Smooth muscle cell (in vitro differentiated cells): ENCODE results near the gene VPS39. TPM values are rescaled to one million over a fixed set of nuclear protein-coding genes. Genes with fewer than 3 reads are reported as not detected.

ENCODE experiments used
- DNase-seq: peaks from one replicate; lab custom pipeline; 2025; ENCODE audit not compliant: unreplicated experiment; lab: John Stamatoyannopoulos, UW
- H2AFZ ChIP-seq: fragments of 200-600 bp; sonication (generic); 2 replicates; pipeline ENCODE4 v1.6.0; 2016; ENCODE audit warnings: antibody characterized with exemption, low read depth, mild to moderate bottlenecking
- H3F3A ChIP-seq: fragments of 200-600 bp; sonication (generic); 2 replicates; pipeline ENCODE4 v1.6.0; 2017; ENCODE audit warnings: antibody characterized with exemption, low read depth
- H3K27ac ChIP-seq: fragments of 200-600 bp; sonication (generic); 2 replicates; pipeline ENCODE4 v1.5.1; 2016; ENCODE audit warnings: low read depth, mild to moderate bottlenecking
- H3K27me3 ChIP-seq: fragments of 200-600 bp; sonication (generic); 2 replicates; pipeline ENCODE4 v1.6.1; 2016; ENCODE audit warnings: low read depth, mild to moderate bottlenecking
- H3K36me3 ChIP-seq: fragments of 200-600 bp; sonication (generic); 2 replicates; pipeline ENCODE4 v1.5.1; 2016; ENCODE audit warnings: low read depth
- H3K4me1 ChIP-seq: fragments of 200-600 bp; sonication (generic); 2 replicates; pipeline ENCODE4 v1.5.1; 2016; ENCODE audit warnings: low read depth
- H3K4me2 ChIP-seq: fragments of 200-600 bp; sonication (generic); 2 replicates; pipeline ENCODE4 v1.6.0; 2016; ENCODE audit warnings: mild to moderate bottlenecking
- H3K4me3 ChIP-seq: fragments of 200-600 bp; sonication (generic); 2 replicates; pipeline ENCODE4 v1.5.1; 2016; ENCODE audit warnings: mild to moderate bottlenecking
- H3K79me2 ChIP-seq: fragments of 200-600 bp; sonication (generic); 2 replicates; pipeline ENCODE4 v1.6.0; 2016; ENCODE audit warnings: low read depth, mild to moderate bottlenecking
- H3K9ac ChIP-seq: fragments of 200-600 bp; sonication (generic); 2 replicates; pipeline ENCODE4 v1.6.0; 2016; ENCODE audit warnings: low read depth
- H3K9me3 ChIP-seq: fragments of 200-600 bp; sonication (generic); replicated peaks from 2 replicates; pipeline ENCODE4 v1.5.1; 2016; ENCODE audit warnings: low read depth
- H4K20me1 ChIP-seq: fragments of 200-600 bp; sonication (generic); 2 replicates; pipeline ENCODE4 v1.6.0; 2016; ENCODE audit warnings: low read depth
- WGBS: methylation state at CpG from one replicate; pipeline ENCODE4 v1.1.7; 2016; ENCODE audit warnings: low lambda C conversion rate; 5-methylcytosine and 5-hydroxymethylcytosine counted together
- polyA plus RNA-seq: library from polyadenylated mRNA; unstranded; fragments of >200 nt; fragmentation: Nextera tagmentation; extraction: Ambion mirVana; gene quantifications from 2 replicates; pipeline ENCODE4 v1.2.1, GENCODE V29; 2016
- total RNA-seq: library from RNA; depleted of rRNA; stranded (reverse); fragments of >200 nt; gene quantifications from 2 replicates; pipeline ENCODE4 v1.2.3, GENCODE V29; 2014
- TF ChIP-seq, protein P1 (sequence below): fragments of 200-600 bp; sonication (generic); IDR thresholded peaks from 2 replicates; pipeline ENCODE4 v1.5.1; 2017; ENCODE audit warnings: borderline replicate concordance, mild to moderate bottlenecking, antibody characterized with exemption; ENCODE audit not compliant: insufficient read depth, poor library complexity, severe bottlenecking

The VPS39 gene
- total and polyA plus RNA-seq, 2 experiments from 2014 or later = 35.0 to 41.2 TPM

DNA sequence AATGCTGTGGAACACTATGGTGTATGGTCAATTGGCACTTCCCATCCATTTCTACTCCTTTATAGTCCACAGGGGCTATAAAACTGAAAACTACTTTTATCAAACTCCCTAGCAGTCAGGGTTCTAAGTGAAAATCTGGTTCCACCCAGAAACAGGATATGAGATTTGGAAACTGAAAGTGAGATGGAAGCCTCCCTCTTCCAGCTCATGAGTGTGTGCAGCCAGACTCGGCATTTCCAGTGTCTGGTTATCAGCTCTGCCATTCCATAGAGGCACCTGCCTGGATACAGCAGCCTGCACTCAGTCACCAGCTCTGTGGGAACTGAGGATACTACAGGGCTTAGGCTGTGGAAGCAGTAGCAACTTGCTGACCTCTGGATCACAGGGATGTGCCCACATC lies 37.0 kb downstream of the VPS39 start:
- Histone ChIP-seq H3K4me2 (no peak overlapping the region), H3K27me3 (no peaks in the 10 kb centered on the region), H3K36me3 (peaks cover 22% of the 10 kb centered on the region), H3F3A (no peaks in the 10 kb centered on the region), H4K20me1 (no peaks in the 10 kb centered on the region), H3K4me3 (no peak overlapping the region), H3K4me1 (no peaks in the 10 kb centered on the region), H3K79me2 (no peaks in the 10 kb centered on the region), H2AFZ (no peak overlapping the region), H3K9me3 (no peaks in the 10 kb centered on the region), H3K9ac (no peak overlapping the region), H3K27ac (no peak overlapping the region)
- TF ChIP-seq, protein P1, sequence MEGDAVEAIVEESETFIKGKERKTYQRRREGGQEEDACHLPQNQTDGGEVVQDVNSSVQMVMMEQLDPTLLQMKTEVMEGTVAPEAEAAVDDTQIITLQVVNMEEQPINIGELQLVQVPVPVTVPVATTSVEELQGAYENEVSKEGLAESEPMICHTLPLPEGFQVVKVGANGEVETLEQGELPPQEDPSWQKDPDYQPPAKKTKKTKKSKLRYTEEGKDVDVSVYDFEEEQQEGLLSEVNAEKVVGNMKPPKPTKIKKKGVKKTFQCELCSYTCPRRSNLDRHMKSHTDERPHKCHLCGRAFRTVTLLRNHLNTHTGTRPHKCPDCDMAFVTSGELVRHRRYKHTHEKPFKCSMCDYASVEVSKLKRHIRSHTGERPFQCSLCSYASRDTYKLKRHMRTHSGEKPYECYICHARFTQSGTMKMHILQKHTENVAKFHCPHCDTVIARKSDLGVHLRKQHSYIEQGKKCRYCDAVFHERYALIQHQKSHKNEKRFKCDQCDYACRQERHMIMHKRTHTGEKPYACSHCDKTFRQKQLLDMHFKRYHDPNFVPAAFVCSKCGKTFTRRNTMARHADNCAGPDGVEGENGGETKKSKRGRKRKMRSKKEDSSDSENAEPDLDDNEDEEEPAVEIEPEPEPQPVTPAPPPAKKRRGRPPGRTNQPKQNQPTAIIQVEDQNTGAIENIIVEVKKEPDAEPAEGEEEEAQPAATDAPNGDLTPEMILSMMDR = no peak
- DNase-seq = no peak
- 95% methylated on average over 1 of the region's 1 CpG for WGBS

DNA sequence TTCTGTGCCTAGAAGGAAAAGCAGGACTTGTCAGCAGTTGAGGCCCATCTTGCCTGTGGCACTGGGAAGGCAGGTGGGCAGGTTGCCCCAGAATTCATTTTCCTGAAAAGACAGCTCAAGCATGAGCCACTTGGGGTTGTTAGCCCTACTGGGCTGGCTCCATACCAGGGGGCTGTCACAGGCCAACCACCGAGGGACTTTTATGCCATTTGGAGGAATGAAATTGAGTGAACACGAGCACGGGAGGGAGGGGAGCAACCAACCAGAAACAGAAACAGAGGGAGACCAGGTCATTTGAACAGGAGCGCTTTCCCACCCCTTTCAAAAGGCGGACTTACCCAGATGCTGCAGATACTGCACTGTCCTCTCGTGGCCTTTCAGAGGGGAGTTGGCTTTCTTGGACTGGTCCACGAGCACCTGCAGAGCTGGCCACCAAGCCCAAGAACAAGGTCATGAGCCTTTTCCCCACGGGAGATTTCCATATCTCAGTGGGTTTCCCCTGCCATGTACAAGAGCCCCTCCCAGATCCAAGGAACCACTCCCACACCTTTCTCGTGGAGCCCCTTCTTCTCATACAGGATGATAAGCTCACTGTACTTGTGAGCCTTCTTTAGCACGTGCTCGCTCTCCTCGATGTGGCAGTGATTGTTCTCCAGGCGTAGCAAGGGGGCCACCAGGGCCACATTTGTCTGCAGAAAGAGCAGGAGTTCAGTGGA lies 41.7 kb downstream of the VPS39 start:
- H3K9me3 ChIP-seq = no peaks in the 10 kb centered on the region
- H3K27ac ChIP-seq = no peak overlapping the region
- no peaks in the 10 kb centered on the region for H3K4me1 ChIP-seq
- WGBS = 96% methylated on average over 13 of the region's 13 CpGs
- H4K20me1 ChIP-seq = no peaks in the 10 kb centered on the region
- no peak overlapping the region for H2AFZ ChIP-seq
- no peak overlapping the region for H3K4me2 ChIP-seq
- no peak overlapping the region for H3K9ac ChIP-seq
- peaks cover 20% of the 10 kb centered on the region for H3K36me3 ChIP-seq
- no peaks in the 10 kb centered on the region for H3K79me2 ChIP-seq
- H3F3A ChIP-seq = no peaks in the 10 kb centered on the region
- no peak overlapping the region for H3K4me3 ChIP-seq
- TF ChIP-seq, protein P1 = no peak
- no peaks in the 10 kb centered on the region for H3K27me3 ChIP-seq
- DNase-seq = no peak

DNA sequence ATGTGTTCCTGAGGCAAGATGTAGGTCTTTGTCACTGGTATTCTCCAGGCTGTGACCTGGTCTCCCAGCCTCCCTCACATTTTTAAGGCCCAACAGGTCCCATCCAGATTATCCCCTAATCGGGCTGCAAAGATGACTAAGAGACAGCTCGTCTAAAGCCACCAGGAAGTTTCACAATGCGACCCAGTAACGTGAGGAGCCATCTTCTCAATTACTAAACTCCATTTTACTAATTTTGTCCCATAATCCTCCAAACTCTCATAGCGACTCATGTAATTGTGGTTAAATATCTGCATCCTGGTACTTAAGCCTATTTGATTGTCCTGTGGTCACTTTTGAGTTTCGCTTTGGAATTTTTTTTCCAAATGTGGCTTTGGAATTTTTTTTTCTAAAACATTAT lies 43.0 kb downstream of the VPS39 start:
- Histone ChIP-seq H3K27ac (no peak overlapping the region), H3K36me3 (peaks cover 18% of the 10 kb centered on the region), H2AFZ (no peak overlapping the region), H3K4me1 (no peaks in the 10 kb centered on the region), H3K9me3 (no peaks in the 10 kb centered on the region), H3K27me3 (no peaks in the 10 kb centered on the region), H3K4me2 (no peak overlapping the region), H3F3A (no peaks in the 10 kb centered on the region), H3K79me2 (no peaks in the 10 kb centered on the region), H4K20me1 (no peaks in the 10 kb centered on the region), H3K9ac (no peak overlapping the region), H3K4me3 (no peak overlapping the region)
- no peak for DNase-seq
- TF ChIP-seq, protein P1 = no peak
- WGBS = 69% methylated on average over 6 of the region's 6 CpGs
